AG09309 (cell line): ENCODE results near the gene SMAD3.
"Not testable (repeated sequence)": the region's sequence is repeated elsewhere in the genome, so short reads cannot be mapped to it uniquely, and the experiment has no call there.

Experiments used
- DNase-seq: peaks from one replicate; pipeline ENCODE4 v3.0.0-alpha.2; 2010; ENCODE audit warnings: low read depth
- H3K4me3 ChIP-seq: 2 replicates; pipeline ENCODE4 v1.5.1; 2011; ENCODE audit warnings: mild to moderate bottlenecking, low read depth, low read length, moderate library complexity; ENCODE audit not compliant: control insufficient read depth
- TF ChIP-seq, protein P1 (sequence below): IDR thresholded peaks from 2 replicates; pipeline ENCODE4 v1.5.1; 2011; ENCODE audit warnings: mild to moderate bottlenecking, low read depth, low read length, inconsistent platforms; ENCODE audit not compliant: insufficient read depth, control insufficient read depth; ENCODE audit errors: missing control alignments

The SMAD3 gene

GRCh38 chr15:67121644-67122605, 56.5 kb downstream of the SMAD3 start:
- DNase-seq, result no peak
- no peak overlapping the region for H3K4me3 ChIP-seq
- TF ChIP-seq, protein P1, sequence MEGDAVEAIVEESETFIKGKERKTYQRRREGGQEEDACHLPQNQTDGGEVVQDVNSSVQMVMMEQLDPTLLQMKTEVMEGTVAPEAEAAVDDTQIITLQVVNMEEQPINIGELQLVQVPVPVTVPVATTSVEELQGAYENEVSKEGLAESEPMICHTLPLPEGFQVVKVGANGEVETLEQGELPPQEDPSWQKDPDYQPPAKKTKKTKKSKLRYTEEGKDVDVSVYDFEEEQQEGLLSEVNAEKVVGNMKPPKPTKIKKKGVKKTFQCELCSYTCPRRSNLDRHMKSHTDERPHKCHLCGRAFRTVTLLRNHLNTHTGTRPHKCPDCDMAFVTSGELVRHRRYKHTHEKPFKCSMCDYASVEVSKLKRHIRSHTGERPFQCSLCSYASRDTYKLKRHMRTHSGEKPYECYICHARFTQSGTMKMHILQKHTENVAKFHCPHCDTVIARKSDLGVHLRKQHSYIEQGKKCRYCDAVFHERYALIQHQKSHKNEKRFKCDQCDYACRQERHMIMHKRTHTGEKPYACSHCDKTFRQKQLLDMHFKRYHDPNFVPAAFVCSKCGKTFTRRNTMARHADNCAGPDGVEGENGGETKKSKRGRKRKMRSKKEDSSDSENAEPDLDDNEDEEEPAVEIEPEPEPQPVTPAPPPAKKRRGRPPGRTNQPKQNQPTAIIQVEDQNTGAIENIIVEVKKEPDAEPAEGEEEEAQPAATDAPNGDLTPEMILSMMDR, result no peak

GRCh38 chr15:67122816-67123215, 57.4 kb downstream of the SMAD3 start:
- H3K4me3 ChIP-seq, result not testable (repeated sequence)

DNA sequence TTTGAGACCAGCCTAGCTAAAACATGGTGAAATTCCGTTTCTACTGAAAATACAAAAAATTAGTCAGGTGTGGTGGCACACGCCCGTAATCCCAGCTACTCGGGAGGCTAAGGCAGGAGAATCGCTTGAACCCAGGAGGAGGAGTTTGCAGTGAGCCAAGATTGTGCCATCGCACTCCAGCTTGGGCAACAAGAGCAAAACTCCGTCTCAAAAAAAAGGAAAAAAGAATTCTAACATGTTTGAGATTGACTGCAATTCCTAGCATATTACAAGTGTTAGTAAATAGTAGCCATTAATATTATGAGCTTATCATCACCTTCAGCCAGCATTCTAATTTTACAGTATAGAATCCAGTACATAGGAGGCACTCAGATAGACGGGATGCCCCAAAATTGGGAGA, 57.9 kb downstream of the SMAD3 start:
- DNase-seq, H3K4me3 ChIP-seq: not testable (repeated sequence)

More at GRCh38 chr15:67122816-67123215, 57.4 kb downstream of the SMAD3 start:
- DNase-seq, result not testable (repeated sequence)

GRCh38 chr15:67124111-67124510, 58.7 kb downstream of the SMAD3 start:
- H3K4me3 ChIP-seq, result no peak overlapping the region
- TF ChIP-seq, protein P1, result no peak
- DNase-seq, result no peak

- TF ChIP-seq, protein P1, result no peak
- H3K4me3 ChIP-seq, result no peak overlapping the region
- no peak for DNase-seq
These were observed 59.6 kb downstream of the SMAD3 start for GRCh38 chr15:67124911-67125588.

DNA sequence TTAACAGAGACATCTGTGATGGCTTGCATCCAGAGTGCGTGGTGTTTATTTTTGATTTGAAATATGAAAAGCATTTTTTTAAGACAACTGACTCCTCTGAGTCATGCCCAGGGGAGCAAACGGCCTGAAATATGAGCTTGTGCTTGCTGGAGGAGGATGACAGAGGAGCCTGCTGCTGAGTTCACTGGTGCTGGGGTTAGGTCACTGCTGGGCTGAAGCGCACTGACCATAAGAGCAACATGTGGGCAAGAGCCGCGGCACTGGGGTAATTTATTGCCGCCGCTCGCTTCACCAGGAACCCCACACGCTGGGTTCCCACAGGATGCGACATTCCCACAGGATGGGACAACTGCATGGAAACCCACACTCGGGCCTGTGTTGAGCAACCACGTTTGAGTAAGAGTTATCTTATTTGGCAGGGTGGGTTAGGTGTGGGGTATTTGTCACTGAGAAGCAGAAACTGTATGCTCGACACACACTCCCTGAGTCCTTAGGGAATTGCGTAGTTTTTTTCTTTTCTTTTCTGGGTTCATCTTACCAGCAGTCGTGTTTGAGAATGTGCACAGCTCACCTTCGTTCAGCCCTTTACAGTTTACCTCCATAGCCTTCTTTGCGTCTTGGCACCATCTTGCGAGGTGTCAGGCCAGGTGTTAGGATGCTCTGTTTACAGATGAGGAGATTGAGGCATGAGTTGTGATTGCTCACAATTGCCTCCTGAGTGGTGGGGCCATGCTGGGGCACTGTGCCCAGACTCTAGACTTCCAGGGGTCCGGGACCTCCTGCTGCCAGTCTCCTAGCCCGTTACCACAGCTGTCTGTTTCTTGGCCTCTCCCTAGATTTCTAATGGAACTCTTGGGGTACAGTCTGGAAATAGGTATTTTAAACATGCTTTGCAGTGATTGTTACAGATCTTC, 60.4 kb downstream of the SMAD3 start:
- TF ChIP-seq, protein P1, result no peak

DNA sequence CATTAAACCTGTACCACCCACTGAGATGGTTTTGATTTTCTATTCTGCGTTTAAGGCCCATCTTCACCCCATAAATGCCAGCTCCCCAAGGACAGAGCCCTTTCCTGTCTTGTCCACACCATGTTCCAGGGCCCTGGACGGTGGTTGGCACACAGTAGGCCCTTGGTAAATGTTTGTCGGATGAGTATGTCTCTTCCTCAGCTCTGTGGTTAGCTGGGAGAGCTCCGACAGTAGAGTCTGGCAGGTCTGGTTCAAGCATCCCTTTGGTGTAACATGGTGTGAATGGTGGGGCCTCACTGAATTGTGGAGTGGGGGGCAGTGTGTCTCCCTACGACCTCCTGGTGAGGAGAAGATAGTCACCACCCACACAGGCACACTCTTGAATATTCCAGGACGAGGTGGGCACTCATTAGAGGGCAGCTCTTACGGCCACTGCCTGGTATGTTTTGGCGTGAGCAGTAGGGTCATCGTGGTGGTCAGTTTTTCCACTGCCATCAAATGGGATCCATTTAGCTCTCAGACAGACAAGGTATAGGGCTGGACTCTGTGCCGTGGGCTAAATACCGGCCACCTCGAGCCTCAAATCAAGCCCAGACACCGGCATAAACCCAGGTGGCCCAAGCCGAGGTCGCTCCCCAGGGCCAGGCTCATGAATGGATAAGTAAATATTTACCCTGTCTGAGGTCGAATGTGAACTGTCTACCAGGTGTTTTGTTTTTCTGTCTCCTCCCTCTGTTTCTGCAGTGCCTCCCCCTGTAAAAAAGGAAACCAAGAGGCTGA, 61.3 kb downstream of the SMAD3 start:
- H3K4me3 ChIP-seq, result no peak overlapping the region
- no peak for DNase-seq
- TF ChIP-seq, protein P1, result no peak

More for the DNA sequence above, 60.4 kb downstream of the SMAD3 start:
- DNase-seq, result peak; percentile 98
- peak overlapping the region; percentile 3 for H3K4me3 ChIP-seq
